GM21423 (cell line): ENCODE measurements around the gene PSMB2.
"Not testable (repeated sequence)": the region's sequence is repeated elsewhere in the genome, so short reads cannot be mapped to it uniquely, and the experiment has no call there.

Experiments used
- ATAC-seq: cut with Tn5 transposase; IDR thresholded peaks from one replicate; pipeline ENCODE4 v1.9.1; 2021; ENCODE audit warnings: mild to moderate bottlenecking, moderate library complexity; ENCODE audit not compliant: unreplicated experiment

The PSMB2 gene

GRCh38 chr1:35641233-35641866 lies at the start of gene PSMB2:
TSS of gene PSMB2 (minus strand) at chr1:35641526. CDS start at chr1:35641432, 94 bp downstream.
- peak; percentile 87 for ATAC-seq

- no peak for ATAC-seq
These were observed 49.8 kb upstream of the PSMB2 start for GRCh38 chr1:35691080-35691479.

- not testable (repeated sequence) for ATAC-seq
These were observed 48.8 kb upstream of the PSMB2 start for GRCh38 chr1:35690103-35690502.

DNA sequence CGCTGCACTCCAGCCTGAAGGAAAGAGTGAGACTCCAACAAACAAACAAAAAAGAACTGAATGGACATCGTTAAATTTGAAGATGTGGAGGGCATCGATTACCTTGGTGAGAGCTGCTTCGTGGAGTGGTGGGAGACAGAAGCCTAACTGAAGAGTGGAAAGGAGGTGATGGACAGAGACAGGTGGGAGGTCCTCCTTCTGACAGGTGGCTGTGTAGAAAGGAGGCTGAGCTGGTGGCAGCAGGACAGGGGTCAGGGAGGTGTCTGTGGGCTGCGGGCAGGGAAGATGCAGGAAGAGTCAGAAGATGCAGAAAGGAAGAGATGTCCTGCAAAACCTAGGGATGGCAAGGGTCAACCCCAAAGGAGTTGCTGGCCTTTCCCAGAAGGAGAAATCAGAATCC lies 46.8 kb upstream of the PSMB2 start:
- no peak for ATAC-seq

DNA sequence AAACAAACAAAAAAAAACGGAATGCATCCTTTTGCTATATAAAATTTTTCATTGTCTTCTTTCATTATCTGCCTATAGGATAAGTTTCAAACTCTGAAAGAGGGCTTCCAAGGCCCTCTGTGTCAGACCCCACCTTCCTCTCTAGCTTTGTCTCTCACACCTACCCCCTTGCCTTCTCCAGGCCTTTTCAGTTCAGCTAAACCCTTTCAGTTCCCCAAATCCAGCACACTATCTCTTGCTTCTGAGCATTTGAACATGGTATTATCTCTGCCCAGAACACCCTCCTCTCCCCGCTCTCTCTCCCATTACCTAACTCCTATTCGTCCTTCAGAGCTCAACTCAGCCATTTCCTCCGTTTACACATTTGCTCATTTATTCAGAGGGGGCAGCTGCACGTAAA lies 41.7 kb upstream of the PSMB2 start:
- ATAC-seq, result no peak

GRCh38 chr1:35680271-35680670 lies 38.9 kb upstream of the PSMB2 start:
- no peak for ATAC-seq

DNA sequence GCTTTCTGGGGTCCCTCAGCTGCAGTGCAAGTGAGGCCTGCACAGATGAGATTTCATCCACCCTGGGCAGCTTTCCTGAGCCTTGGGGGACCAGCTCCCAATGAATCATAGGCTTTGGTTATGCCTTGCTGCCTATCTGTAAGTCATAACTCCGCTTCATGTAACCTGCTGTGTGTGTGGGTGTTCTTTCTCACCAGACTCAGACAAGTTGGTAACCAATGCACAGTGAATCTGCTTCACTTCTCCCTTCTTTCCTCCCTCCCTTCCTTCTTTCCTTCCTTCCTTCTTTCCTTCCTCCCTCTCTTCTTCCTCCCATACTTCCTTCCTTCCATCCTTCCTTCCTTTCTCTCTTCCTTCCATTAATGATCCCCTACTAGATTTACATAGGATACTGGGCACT lies 34.4 kb upstream of the PSMB2 start:
- no peak for ATAC-seq

- no peak for ATAC-seq
These were observed 32.8 kb upstream of the PSMB2 start for GRCh38 chr1:35674111-35674510.

- ATAC-seq, result no peak
These were observed 30.8 kb upstream of the PSMB2 start for GRCh38 chr1:35672116-35672515.

GRCh38 chr1:35668506-35668905 lies 27.2 kb upstream of the PSMB2 start:
- no peak for ATAC-seq

GRCh38 chr1:35666916-35667315 lies 25.6 kb upstream of the PSMB2 start:
- ATAC-seq, result no peak

DNA sequence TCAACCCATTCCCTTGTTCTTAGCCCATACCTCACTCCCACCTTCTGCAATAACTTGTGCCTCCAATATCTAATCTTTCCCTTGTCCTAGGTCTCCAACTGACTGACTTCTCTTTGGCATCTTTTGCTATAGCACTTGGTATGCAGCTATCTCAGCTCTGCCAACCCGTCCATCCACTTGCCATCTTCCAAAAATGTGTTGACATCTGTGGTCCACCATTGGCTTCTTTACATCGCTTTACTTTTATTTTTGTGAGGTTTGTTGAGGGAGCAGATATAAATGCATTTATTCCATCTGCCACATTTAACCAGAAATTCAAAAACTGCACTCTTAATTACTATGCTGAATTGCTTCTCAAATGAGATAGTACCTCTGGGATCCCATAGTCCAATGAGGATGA lies 24.9 kb upstream of the PSMB2 start:
- ATAC-seq, result no peak

GRCh38 chr1:35663434-35663833 lies 22.1 kb upstream of the PSMB2 start:
- ATAC-seq, result no peak

DNA sequence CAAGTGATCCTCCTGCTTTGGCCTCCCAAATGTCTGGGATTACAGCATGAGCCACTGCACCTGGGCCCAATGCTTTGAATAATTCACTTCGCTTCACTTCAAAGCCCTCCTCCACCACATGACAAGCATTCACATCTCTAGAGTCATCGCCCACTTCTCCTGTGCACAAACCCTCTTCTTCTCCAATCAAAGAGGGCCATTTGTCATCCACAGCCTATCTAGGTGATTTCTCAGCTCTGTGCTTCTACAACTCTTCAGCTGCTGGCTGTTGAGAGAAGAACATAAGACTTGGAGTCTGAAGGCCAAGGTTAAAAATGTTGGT lies 20.1 kb upstream of the PSMB2 start:
- ATAC-seq, result no peak

GRCh38 chr1:35660581-35661473 lies 19.5 kb upstream of the PSMB2 start:
- ATAC-seq, result no peak

GRCh38 chr1:35659589-35659988 lies 18.3 kb upstream of the PSMB2 start:
- ATAC-seq, result no peak

DNA sequence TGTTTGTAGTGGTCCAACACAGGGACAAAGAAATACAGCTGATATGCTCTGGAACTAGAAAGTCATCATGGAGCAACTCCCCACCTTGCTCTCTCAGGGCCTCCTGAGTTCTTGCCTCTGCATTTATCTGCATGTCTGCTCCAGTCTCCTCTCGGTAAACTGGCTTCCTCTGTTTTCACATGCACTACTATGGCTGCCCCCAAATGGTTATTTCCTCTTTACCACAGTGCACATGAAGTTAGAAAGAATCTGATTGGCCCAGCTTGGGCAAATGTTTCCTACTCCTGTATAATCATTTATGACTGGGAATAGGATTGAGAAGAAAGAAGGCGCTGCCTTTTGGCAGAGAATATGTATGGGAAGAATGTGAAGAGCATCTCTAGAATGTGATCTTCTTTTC lies 16.5 kb upstream of the PSMB2 start:
- no peak for ATAC-seq

- ATAC-seq, result no peak
These were observed 15.5 kb upstream of the PSMB2 start for GRCh38 chr1:35656863-35657232.

GRCh38 chr1:35656148-35656862 lies 15.0 kb upstream of the PSMB2 start:
- no peak for ATAC-seq

DNA sequence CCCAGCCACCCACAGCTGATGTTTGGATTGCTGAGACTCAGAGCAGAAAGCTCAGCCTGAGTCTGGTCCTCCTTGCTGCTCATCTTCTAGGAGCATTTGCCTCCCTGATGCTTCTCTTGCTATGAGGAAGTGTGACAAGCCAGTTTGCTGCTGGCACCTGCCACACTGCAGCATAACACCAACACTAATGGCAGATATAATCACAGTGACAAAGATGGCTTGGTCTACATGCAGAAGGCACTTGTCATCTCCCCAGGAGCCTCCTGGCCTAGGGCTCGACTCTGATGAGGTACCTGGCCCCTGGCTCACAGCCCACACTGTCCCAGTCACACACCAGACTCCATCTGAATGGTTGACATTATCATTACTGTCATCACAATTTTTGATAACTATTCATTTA lies 13.9 kb upstream of the PSMB2 start:
- no peak for ATAC-seq

- ATAC-seq, result no peak
These were observed 9.1 kb upstream of the PSMB2 start for GRCh38 chr1:35650416-35650815.

DNA sequence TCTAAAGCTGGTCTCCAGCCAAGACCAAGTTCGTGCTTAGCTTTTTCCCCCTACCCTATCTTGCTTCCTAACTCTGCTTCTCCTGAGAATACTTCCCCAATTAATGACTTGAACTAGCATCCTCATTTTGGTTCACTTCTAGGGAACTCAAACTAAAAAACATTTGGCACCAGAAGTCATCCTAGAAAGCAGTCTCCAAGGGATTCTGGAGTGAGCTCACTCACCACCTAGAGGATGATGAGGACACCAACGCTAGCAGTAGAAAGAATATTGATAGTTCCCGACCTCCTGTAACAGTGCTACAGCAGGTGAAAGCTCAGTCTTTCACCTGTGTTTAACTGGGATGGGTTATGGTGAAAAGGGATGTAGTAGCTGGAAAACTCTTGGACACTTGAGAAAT lies 4.7 kb upstream of the PSMB2 start:
- no peak for ATAC-seq
